PC-9 (cell line): ENCODE data around the gene AAR2. TPM values are rescaled to one million over a fixed set of nuclear protein-coding genes. Genes with fewer than 3 reads are reported as not detected.

Experiments
- BruUV-seq: library from RNA; stranded (reverse); fragments of 400-500 nt; replicated peaks from 2 replicates; lab custom pipeline; 2021; lab: Mats Ljungman, UMichigan
- CTCF ChIA-PET: fragments of 300-600 bp; sonication (Branson Sonifier 250); formaldehyde crosslinking; loops from one replicate; lab custom pipeline; 2022; ENCODE audit warnings: antibody characterized with exemption; lab: Charles Lee
- POLR2A ChIA-PET: fragments of 300-600 bp; sonication (Branson Sonifier 250); formaldehyde crosslinking; loops from one replicate; lab custom pipeline; 2022; ENCODE audit warnings: antibody characterized with exemption; ENCODE audit not compliant: unreplicated experiment; lab: Charles Lee
- DNase-seq, 2 experiments: peaks; one replicate each; pipeline versions ENCODE4 v3.0.0 to v3.0.0-alpha.2; 2015 to 2022; ENCODE audit warnings: mixed read lengths in 1 of 2
- H2AFZ ChIP-seq: fragments of 200-600 bp; sonication (generic); 2 replicates; pipeline ENCODE4 v1.8.1; 2017; ENCODE audit warnings: antibody characterized with exemption
- H3F3A ChIP-seq: fragments of 200-600 bp; sonication (generic); 2 replicates; pipeline ENCODE4 v1.8.1; 2017; ENCODE audit warnings: antibody characterized with exemption, mild to moderate bottlenecking, low read depth; ENCODE audit not compliant: insufficient read depth
- H3K27ac ChIP-seq: fragments of 200-600 bp; sonication (generic); 2 replicates; pipeline ENCODE4 v1.6.1; 2016; ENCODE audit warnings: mixed run types
- H3K27me3 ChIP-seq: fragments of 200-600 bp; sonication (generic); 2 replicates; pipeline ENCODE4 v1.6.1; 2016; ENCODE audit warnings: low read depth, mixed run types; ENCODE audit not compliant: insufficient read depth
- H3K36me3 ChIP-seq: fragments of 200-600 bp; sonication (generic); 2 replicates; pipeline ENCODE4 v1.6.1; 2016; ENCODE audit warnings: low read depth, mixed run types
- H3K4me1 ChIP-seq: fragments of 200-600 bp; sonication (generic); replicated peaks from 2 replicates; pipeline ENCODE4 v1.6.1; 2016; ENCODE audit warnings: mixed run types; ENCODE audit not compliant: insufficient read depth
- H3K4me2 ChIP-seq: fragments of 200-600 bp; sonication (generic); 2 replicates; pipeline ENCODE4 v1.6.1; 2017; ENCODE audit warnings: mixed run types
- H3K4me3 ChIP-seq: fragments of 200-600 bp; sonication (generic); 2 replicates; pipeline ENCODE4 v1.6.1; 2016; ENCODE audit warnings: mixed run types
- H3K79me2 ChIP-seq: fragments of 200-600 bp; sonication (generic); 2 replicates; pipeline ENCODE4 v1.6.1; 2017; ENCODE audit warnings: low read depth, mixed run types
- H3K9me2 ChIP-seq: fragments of 200-600 bp; sonication (generic); 2 replicates; pipeline ENCODE4 v1.8.1; 2017; ENCODE audit warnings: mild to moderate bottlenecking; ENCODE audit not compliant: insufficient read depth
- H3K9me3 ChIP-seq: fragments of 200-600 bp; sonication (generic); 2 replicates; pipeline ENCODE4 v1.8.1; 2016; ENCODE audit warnings: low read depth; ENCODE audit not compliant: insufficient read depth
- H4K20me1 ChIP-seq: fragments of 200-600 bp; sonication (generic); 2 replicates; pipeline ENCODE4 v1.8.1; 2017; ENCODE audit not compliant: insufficient read depth
- CTCF ChIP-seq: fragments of 200-600 bp; sonication (generic); conservative IDR thresholded peaks from 2 replicates; pipeline ENCODE4 v1.6.1; 2017; ENCODE audit warnings: mixed run types, antibody characterized with exemption, mild to moderate bottlenecking, moderate library complexity
- EZH2 ChIP-seq: fragments of 200-600 bp; sonication (generic); IDR thresholded peaks from 2 replicates; pipeline ENCODE4 v1.8.0; 2017; ENCODE audit warnings: antibody characterized with exemption, low read depth
- intact Hi-C: fragments of 100-400 bp; cut with micrococcal nuclease; formaldehyde crosslinking; loops from one replicate; pipeline ENCODE4 v1.10.0; 2022; ENCODE audit not compliant: unreplicated experiment
- total RNA-seq: library from RNA; stranded (reverse); gene quantifications from 2 replicates; pipeline ENCODE4 v1.2.3, GENCODE V29; 2021

AAR2 gene
- total RNA-seq, 1 experiment from 2014 or later = 25.7 TPM

- Histone ChIP-seq H2AFZ (no peak overlapping the region), H3F3A (no peaks in the 10 kb centered on the region), H3K4me2 (no peak overlapping the region), H3K36me3 (no peaks in the 10 kb centered on the region), H3K79me2 (no peaks in the 10 kb centered on the region), H3K27me3 (peaks cover 83% of the 10 kb centered on the region), H4K20me1 (no peaks in the 10 kb centered on the region), H3K9me2 (no peaks in the 10 kb centered on the region), H3K4me1 (no peaks in the 10 kb centered on the region), H3K9me3 (no peaks in the 10 kb centered on the region), H3K4me3 (no peak overlapping the region), H3K27ac (no peak overlapping the region)
- intact Hi-C loops = no loop called here
- ChIA-PET POLR2A (no interaction called here), CTCF (no interaction called here)
- no TSS peak for BruUV-seq
- no peak for TF ChIP-seq CTCF
- TF ChIP-seq EZH2 = no peak
- DNase-seq = no peak
Observed at GRCh38 chr20:36284751-36285150, 48.5 kb downstream of the AAR2 start.

GRCh38 chr20:36285746-36286447 lies 49.6 kb downstream of the AAR2 start:
- Histone ChIP-seq H3K9me3 (no peaks in the 10 kb centered on the region), H3K36me3 (no peaks in the 10 kb centered on the region), H3K4me1 (no peaks in the 10 kb centered on the region), H3F3A (no peaks in the 10 kb centered on the region), H3K9me2 (no peaks in the 10 kb centered on the region), H3K79me2 (no peaks in the 10 kb centered on the region), H2AFZ (no peak overlapping the region), H3K27me3 (peaks cover 82% of the 10 kb centered on the region), H3K27ac (no peak overlapping the region), H3K4me2 (no peak overlapping the region), H3K4me3 (no peak overlapping the region), H4K20me1 (no peaks in the 10 kb centered on the region)
- TF ChIP-seq EZH2 (no peak), CTCF (no peak)
- BruUV-seq = no TSS peak
- no peak for DNase-seq
- POLR2A ChIA-PET = no interaction called here
- intact Hi-C loops = no loop called here
- CTCF ChIA-PET = no interaction called here

- Histone ChIP-seq H3K27ac (no peak overlapping the region), H2AFZ (no peak overlapping the region), H3K4me2 (no peak overlapping the region), H3K36me3 (no peaks in the 10 kb centered on the region), H3K27me3 (peaks cover 77% of the 10 kb centered on the region), H3K9me3 (no peaks in the 10 kb centered on the region), H3K9me2 (no peaks in the 10 kb centered on the region; the same call in 1 of the 2 replicates), H3K4me1 (no peaks in the 10 kb centered on the region), H3K4me3 (no peak overlapping the region), H3K79me2 (no peaks in the 10 kb centered on the region), H3F3A (no peaks in the 10 kb centered on the region), H4K20me1 (no peaks in the 10 kb centered on the region)
- intact Hi-C loops = no loop called here
- TF ChIP-seq EZH2 (no peak), CTCF (no peak)
- ChIA-PET POLR2A (no interaction called here), CTCF (no interaction called here)
- BruUV-seq = no TSS peak
- DNase-seq = no peak
Observed at GRCh38 chr20:36297656-36298055, 61.4 kb downstream of the AAR2 start.
